C4-2B (cell line): ENCODE data around the gene DNAJB13.

Experiments used
- H3K27ac ChIP-seq: fragments of 450-650 bp; 2 replicates; pipeline ENCODE4 v1.5.1; 2017
- ZFX ChIP-seq: fragments of 450-650 bp; IDR thresholded peaks from 2 replicates; pipeline ENCODE4 v1.6.1; 2017
- TF ChIP-seq, protein P1 (sequence below): fragments of 450-650 bp; conservative IDR thresholded peaks from 2 replicates; pipeline ENCODE4 v1.5.1; 2017; ENCODE audit warnings: mild to moderate bottlenecking

The DNAJB13 gene

DNA sequence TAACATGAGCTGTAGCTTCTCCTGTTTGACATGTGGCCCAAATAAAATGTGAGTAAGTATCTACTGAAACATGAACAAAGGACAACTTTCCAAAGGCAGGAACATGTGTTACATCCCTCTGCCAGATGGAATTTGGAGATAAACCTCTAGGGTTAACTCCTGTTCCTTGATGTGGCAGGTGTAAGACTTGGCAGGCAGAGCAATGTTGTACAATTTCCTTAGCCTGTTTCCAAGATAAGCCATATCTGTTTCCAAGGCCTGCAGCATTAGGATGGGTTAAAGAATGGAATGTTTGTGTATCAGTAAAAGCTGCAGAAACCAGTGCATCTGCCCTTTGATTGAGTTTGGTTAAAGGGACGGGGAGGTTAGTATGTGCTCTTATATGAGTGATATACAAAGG, 8.8 kb upstream of the DNAJB13 start:
- TF ChIP-seq, protein P1, sequence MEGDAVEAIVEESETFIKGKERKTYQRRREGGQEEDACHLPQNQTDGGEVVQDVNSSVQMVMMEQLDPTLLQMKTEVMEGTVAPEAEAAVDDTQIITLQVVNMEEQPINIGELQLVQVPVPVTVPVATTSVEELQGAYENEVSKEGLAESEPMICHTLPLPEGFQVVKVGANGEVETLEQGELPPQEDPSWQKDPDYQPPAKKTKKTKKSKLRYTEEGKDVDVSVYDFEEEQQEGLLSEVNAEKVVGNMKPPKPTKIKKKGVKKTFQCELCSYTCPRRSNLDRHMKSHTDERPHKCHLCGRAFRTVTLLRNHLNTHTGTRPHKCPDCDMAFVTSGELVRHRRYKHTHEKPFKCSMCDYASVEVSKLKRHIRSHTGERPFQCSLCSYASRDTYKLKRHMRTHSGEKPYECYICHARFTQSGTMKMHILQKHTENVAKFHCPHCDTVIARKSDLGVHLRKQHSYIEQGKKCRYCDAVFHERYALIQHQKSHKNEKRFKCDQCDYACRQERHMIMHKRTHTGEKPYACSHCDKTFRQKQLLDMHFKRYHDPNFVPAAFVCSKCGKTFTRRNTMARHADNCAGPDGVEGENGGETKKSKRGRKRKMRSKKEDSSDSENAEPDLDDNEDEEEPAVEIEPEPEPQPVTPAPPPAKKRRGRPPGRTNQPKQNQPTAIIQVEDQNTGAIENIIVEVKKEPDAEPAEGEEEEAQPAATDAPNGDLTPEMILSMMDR: no peak
- TF ChIP-seq ZFX: no peak
- no peak overlapping the region for H3K27ac ChIP-seq

DNA sequence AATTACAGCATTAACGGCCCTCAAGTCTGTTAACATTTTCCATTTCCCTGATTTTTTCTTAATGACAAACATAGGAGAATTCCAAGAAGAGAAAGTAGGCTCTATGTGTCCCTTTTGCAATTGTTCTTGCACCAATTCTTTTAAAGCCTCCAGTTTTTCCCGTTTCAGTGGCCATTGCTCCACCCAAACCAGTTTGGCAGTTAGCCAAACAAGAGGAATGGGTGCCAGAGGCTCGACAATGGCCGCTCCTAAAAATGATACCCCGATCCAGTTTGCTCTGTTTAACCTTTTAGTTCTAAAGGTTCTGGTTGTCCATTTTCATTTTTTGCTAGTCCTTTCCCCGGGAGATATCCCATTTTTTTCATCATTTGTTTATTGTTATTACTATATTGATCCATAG, 6.7 kb upstream of the DNAJB13 start:
- TF ChIP-seq, protein P1: no peak
- TF ChIP-seq ZFX: no peak
- H3K27ac ChIP-seq: no peak overlapping the region

DNA sequence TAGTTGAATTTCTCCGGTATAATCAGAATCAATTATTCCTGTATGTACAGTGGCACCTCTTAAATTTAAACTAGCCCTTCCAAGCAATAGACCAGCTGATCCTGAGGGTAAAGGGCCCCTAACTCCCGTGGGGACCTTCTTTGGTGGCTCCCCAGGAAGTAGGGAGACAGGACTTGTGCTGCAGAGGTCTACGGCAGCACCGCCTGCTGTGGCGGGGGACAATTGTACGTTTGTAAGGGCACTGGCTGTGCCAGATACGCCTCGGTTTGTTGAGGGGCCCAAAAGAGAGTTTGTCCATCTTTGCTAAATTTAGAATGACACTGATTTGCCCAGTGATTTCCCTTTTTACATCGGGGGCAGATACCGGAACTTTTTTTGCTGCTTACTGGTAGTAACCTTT, 5.9 kb upstream of the DNAJB13 start:
- TF ChIP-seq, protein P1: no peak
- TF ChIP-seq ZFX: no peak
- no peak overlapping the region for H3K27ac ChIP-seq

DNA sequence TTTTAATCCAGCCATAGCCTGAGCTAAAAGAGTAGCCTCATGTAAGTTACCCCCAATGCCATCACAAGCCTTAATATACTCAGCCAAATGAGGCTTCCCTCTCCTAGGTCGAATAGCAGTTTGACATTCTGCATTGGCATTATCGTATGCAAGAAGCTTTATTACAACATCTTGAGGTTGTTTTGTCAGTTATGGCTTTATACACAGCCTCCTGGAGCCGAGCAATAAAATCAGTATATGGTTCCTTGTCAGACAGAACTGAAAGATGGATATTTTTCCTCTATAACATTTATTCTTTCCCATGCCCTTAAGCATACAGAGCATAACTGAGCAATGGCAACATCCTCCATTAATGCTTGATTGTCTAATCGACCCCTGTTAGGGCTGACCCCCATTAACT, 5.4 kb upstream of the DNAJB13 start:
- TF ChIP-seq, protein P1: no peak
- no peak for TF ChIP-seq ZFX
- no peak overlapping the region for H3K27ac ChIP-seq

GRCh38 chr11:73946798-73947458, 3.9 kb upstream of the DNAJB13 start:
- H3K27ac ChIP-seq: no peak overlapping the region
- TF ChIP-seq ZFX: no peak
- TF ChIP-seq, protein P1: no peak

- TF ChIP-seq, protein P1: no peak
- TF ChIP-seq ZFX: no peak
- no peak overlapping the region for H3K27ac ChIP-seq
Measured at GRCh38 chr11:73949246-73949645, 1.6 kb upstream of the DNAJB13 start.

- TF ChIP-seq ZFX: no peak
- TF ChIP-seq, protein P1: no peak
- no peak overlapping the region for H3K27ac ChIP-seq
Measured at GRCh38 chr11:73949912-73950311, 914 bp upstream of the DNAJB13 start.
